ENCODE measurements around the gene DYNLT1. TPM values are rescaled to one million over a fixed set of nuclear protein-coding genes. Genes with fewer than 3 reads are reported as not detected.
"Not testable (repeated sequence)": the region's sequence is repeated elsewhere in the genome, so short reads cannot be mapped to it uniquely, and the experiment has no call there.

The DYNLT1 gene
- total and polyA plus RNA-seq, 4 experiments from 2014 or later, result 78.8 to 105 (median 92.1) TPM

GRCh38 chr6:158656986-158657385 is 12.4 kb upstream of the DYNLT1 start:
- H3K9me3 Mint-ChIP-seq; H3K4me3 Mint-ChIP-seq; H3K27me3 ChIP-seq (ENCODE audit: insufficient read depth, low read length); H3K36me3 ChIP-seq (ENCODE audit: insufficient read depth, low read length); POLR2A ChIA-PET (ENCODE audit: partially characterized antibody); H3K9me3 ChIP-seq (ENCODE audit: control insufficient read depth in 1 of 2, low read length in 2 of 2); CTCF ChIA-PET (ENCODE audit: partially characterized antibody); DNase-seq; H3K27ac ChIP-seq (ENCODE audit: low read depth, low read length); intact Hi-C loops (cut with micrococcal nuclease); H3K4me3 ChIP-seq (ENCODE audit: low read length in 2 of 2); H3K27me3 Mint-ChIP-seq: not testable (repeated sequence)
- H3K4me1 ChIP-seq (ENCODE audit: insufficient read depth, low read length), result peaks cover 59% of the 10 kb centered on the region
- Mint-ChIP-seq H3K36me3 (peaks cover 14 to 33% of the 10 kb centered on the region in 2 donors), H3K27ac (peak overlapping the region; percentile 15 to 99 (median 85)), H3K4me1 (peaks cover 47 to 75% (median 58%) of the 10 kb centered on the region in 4 donors)

- Histone ChIP-seq H3K4me3 (ENCODE audit: low read length in 2 of 2) (no peak overlapping the region), H3K9me3 (ENCODE audit: control insufficient read depth in 1 of 2, low read length in 2 of 2) (no peaks in the 10 kb centered on the region), H3K27ac (ENCODE audit: low read depth, low read length) (peak overlapping the region; percentile 91), H3K36me3 (ENCODE audit: insufficient read depth, low read length) (no peaks in the 10 kb centered on the region), H3K27me3 (ENCODE audit: insufficient read depth, low read length) (no peaks in the 10 kb centered on the region), H3K4me1 (ENCODE audit: insufficient read depth, low read length) (peaks cover 59% of the 10 kb centered on the region)
- H3K27me3 Mint-ChIP-seq, result no peaks in the 10 kb centered on the region
- H3K9me3 Mint-ChIP-seq, result peaks cover 0 to under 1% (median 0%) of the 10 kb centered on the region in 8 donors
- no peak for DNase-seq
- CTCF ChIA-PET (ENCODE audit: partially characterized antibody), result interaction anchor here (1.1 to 2.1 kb wide), 3 partner anchors 11 to 48 kb away, joined by 3 to 11 read pairs (median 4); partner anchors contain the start of gene DYNLT1
- H3K4me1 Mint-ChIP-seq, result peaks cover 51 to 76% (median 62%) of the 10 kb centered on the region in 4 donors
- intact Hi-C loops (cut with micrococcal nuclease), result no loop called here
- POLR2A ChIA-PET (ENCODE audit: partially characterized antibody), result interaction anchor here (1.8 to 5.9 kb wide), 3 partner anchors 13 to 35 kb away, joined by 6 to 130 read pairs (median 8); partner anchors contain the start of gene DYNLT1
- H3K27ac Mint-ChIP-seq, result peak overlapping the region; percentile 97 to 100 (median 99)
- peaks cover 11 to 32% of the 10 kb centered on the region in 2 donors for H3K36me3 Mint-ChIP-seq
- H3K4me3 Mint-ChIP-seq, result peak overlapping the region; percentile 69 to 86 (median 81)
Observed at GRCh38 chr6:158655569-158656450, 11.3 kb upstream of the DYNLT1 start.

GRCh38 chr6:158654960-158655489 is 10.5 kb upstream of the DYNLT1 start:
- H3K4me3 ChIP-seq (ENCODE audit: low read length in 2 of 2), result peak overlapping the region in 1 of 2 donors; percentile 21
- H3K9me3 ChIP-seq (ENCODE audit: control insufficient read depth in 1 of 2, low read length in 2 of 2), result no peaks in the 10 kb centered on the region
- peaks cover 7 to 28% of the 10 kb centered on the region in 2 donors for H3K36me3 Mint-ChIP-seq
- intact Hi-C loops (cut with micrococcal nuclease), result no loop called here
- no peaks in the 10 kb centered on the region for H3K36me3 ChIP-seq (ENCODE audit: insufficient read depth, low read length)
- H3K27me3 ChIP-seq (ENCODE audit: insufficient read depth, low read length), result no peaks in the 10 kb centered on the region
- peaks cover 44 to 74% (median 59%) of the 10 kb centered on the region in 4 donors for H3K4me1 Mint-ChIP-seq
- POLR2A ChIA-PET (ENCODE audit: partially characterized antibody), result interaction anchor here (1.3 to 5.9 kb wide), 4 partner anchors 12 to 49 kb away, joined by 3 to 130 read pairs (median 7); partner anchors contain the start of gene DYNLT1
- no peaks in the 10 kb centered on the region for H3K27me3 Mint-ChIP-seq
- no peaks in the 10 kb centered on the region for H3K9me3 Mint-ChIP-seq
- CTCF ChIA-PET (ENCODE audit: partially characterized antibody), result interaction anchor here (1.1 to 2.1 kb wide), 2 partner anchors 36 to 49 kb away, joined by 3 to 11 read pairs; no protein-coding TSS in a partner anchor
- H3K27ac ChIP-seq (ENCODE audit: low read depth, low read length), result peak overlapping the region; percentile 91
- H3K4me3 Mint-ChIP-seq, result peak overlapping the region; percentile 69 to 86 (median 81)
- H3K27ac Mint-ChIP-seq, result peak overlapping the region; percentile 97 to 100 (median 99)
- peaks cover 58% of the 10 kb centered on the region for H3K4me1 ChIP-seq (ENCODE audit: insufficient read depth, low read length)
- no peak for DNase-seq

GRCh38 chr6:158654498-158654897 is 10.0 kb upstream of the DYNLT1 start:
- intact Hi-C loops (cut with micrococcal nuclease), result no loop called here
- Histone ChIP-seq H3K36me3 (ENCODE audit: insufficient read depth, low read length) (no peaks in the 10 kb centered on the region), H3K4me3 (ENCODE audit: low read length in 2 of 2) (peak overlapping the region; percentile 18 to 21), H3K27ac (ENCODE audit: low read depth, low read length) (peak overlapping the region; percentile 91), H3K4me1 (ENCODE audit: insufficient read depth, low read length) (peaks cover 56% of the 10 kb centered on the region), H3K9me3 (ENCODE audit: control insufficient read depth in 1 of 2, low read length in 2 of 2) (no peaks in the 10 kb centered on the region), H3K27me3 (ENCODE audit: insufficient read depth, low read length) (no peaks in the 10 kb centered on the region)
- Mint-ChIP-seq H3K4me3 (peak overlapping the region; percentile 74 to 86 (median 82)), H3K27ac (peak overlapping the region; percentile 97 to 100 (median 99)), H3K9me3 (no peaks in the 10 kb centered on the region), H3K4me1 (peaks cover 48 to 78% (median 63%) of the 10 kb centered on the region in 4 donors), H3K36me3 (peaks cover 7 to 32% of the 10 kb centered on the region in 2 donors), H3K27me3 (no peaks in the 10 kb centered on the region)
- no peak for DNase-seq
- POLR2A ChIA-PET (ENCODE audit: partially characterized antibody), result interaction anchor here (1.3 to 5.9 kb wide), 4 partner anchors 11 to 49 kb away, joined by 3 to 130 read pairs (median 7); partner anchors contain the start of gene DYNLT1
- CTCF ChIA-PET (ENCODE audit: partially characterized antibody), result interaction anchor here (2.1 kb wide), 1 partner anchor 36 kb away, joined by 11 read pairs; no protein-coding TSS in a partner anchor

- peak overlapping the region; percentile 18 to 21 for H3K4me3 ChIP-seq (ENCODE audit: low read length in 2 of 2)
- POLR2A ChIA-PET (ENCODE audit: partially characterized antibody), result interaction anchor here (0.6 to 5.9 kb wide), 14 partner anchors 11 to 453 kb away, joined by 3 to 130 read pairs (median 4); partner anchors contain the start of gene DYNLT1
- peak overlapping the region; percentile 74 to 86 (median 82) for H3K4me3 Mint-ChIP-seq
- no peaks in the 10 kb centered on the region for H3K9me3 ChIP-seq (ENCODE audit: control insufficient read depth in 1 of 2, low read length in 2 of 2)
- peaks cover 7 to 30% of the 10 kb centered on the region in 2 donors for H3K36me3 Mint-ChIP-seq
- intact Hi-C loops (cut with micrococcal nuclease), result loop anchor here (1.0 to 2.0 kb wide), 3 partner anchors 9 to 389 kb away; partner anchors contain the start of gene DYNLT1
- CTCF ChIA-PET (ENCODE audit: partially characterized antibody), result interaction anchor here (0.6 to 12.0 kb wide), 5 partner anchors 7 to 37 kb away, joined by 3 to 110 read pairs (median 8); partner anchors contain the start of gene DYNLT1
- H3K27ac ChIP-seq (ENCODE audit: low read depth, low read length), result peak overlapping the region; percentile 91
- H3K27me3 ChIP-seq (ENCODE audit: insufficient read depth, low read length), result no peaks in the 10 kb centered on the region
- no peaks in the 10 kb centered on the region for H3K9me3 Mint-ChIP-seq
- H3K4me1 Mint-ChIP-seq, result peaks cover 54 to 79% (median 66%) of the 10 kb centered on the region in 4 donors
- no peaks in the 10 kb centered on the region for H3K27me3 Mint-ChIP-seq
- H3K36me3 ChIP-seq (ENCODE audit: insufficient read depth, low read length), result no peaks in the 10 kb centered on the region
- peak; percentile 93 to 98 (median 97) for DNase-seq
- H3K27ac Mint-ChIP-seq, result peak overlapping the region; percentile 97 to 100 (median 99)
- H3K4me1 ChIP-seq (ENCODE audit: insufficient read depth, low read length), result peaks cover 63% of the 10 kb centered on the region
Observed at GRCh38 chr6:158653577-158654354, 9.2 kb upstream of the DYNLT1 start.

- not testable (repeated sequence) for H3K36me3 ChIP-seq (ENCODE audit: insufficient read depth, low read length); H3K9me3 Mint-ChIP-seq; H3K9me3 ChIP-seq (ENCODE audit: control insufficient read depth in 1 of 2, low read length in 2 of 2); H3K27me3 Mint-ChIP-seq; DNase-seq; H3K27me3 ChIP-seq (ENCODE audit: insufficient read depth, low read length); H3K4me3 ChIP-seq (ENCODE audit: low read length in 2 of 2)
- Histone ChIP-seq H3K27ac (ENCODE audit: low read depth, low read length) (peak overlapping the region; percentile 91), H3K4me1 (ENCODE audit: insufficient read depth, low read length) (peaks cover 64% of the 10 kb centered on the region)
- ChIA-PET POLR2A (ENCODE audit: partially characterized antibody) (interaction anchor here (0.6 to 5.9 kb wide), 10 partner anchors 9 to 455 kb away, joined by 3 to 130 read pairs (median 5); partner anchors contain the start of gene DYNLT1), CTCF (ENCODE audit: partially characterized antibody) (interaction anchor here (1.9 to 12.0 kb wide), 2 partner anchors 9 to 39 kb away, joined by 8 to 110 read pairs; no protein-coding TSS in a partner anchor)
- H3K27ac Mint-ChIP-seq, result peak overlapping the region; percentile 97 to 100 (median 99)
- intact Hi-C loops (cut with micrococcal nuclease), result loop anchor here (2.0 kb wide), 1 partner anchor 391 kb away; no protein-coding TSS in a partner anchor
- H3K4me1 Mint-ChIP-seq, result peaks cover 58 to 82% (median 70%) of the 10 kb centered on the region in 4 donors
- peak overlapping the region; percentile 74 to 86 (median 82) for H3K4me3 Mint-ChIP-seq
- peaks cover 7 to 30% of the 10 kb centered on the region in 2 donors for H3K36me3 Mint-ChIP-seq
Observed at GRCh38 chr6:158651981-158652737, 7.6 kb upstream of the DYNLT1 start.

Measured in CD4-positive, alpha-beta memory T cell (primary cell).